ENCODE measurements around the gene PDE7B. TPM values are rescaled to one million over a fixed set of nuclear protein-coding genes. Genes with fewer than 3 reads are reported as not detected.

PDE7B gene
- total and polyA plus RNA-seq, 2 of the 8 experiments (the other 6 are each of a cell fraction or from before 2014, with no cell fraction given): not detected

DNA sequence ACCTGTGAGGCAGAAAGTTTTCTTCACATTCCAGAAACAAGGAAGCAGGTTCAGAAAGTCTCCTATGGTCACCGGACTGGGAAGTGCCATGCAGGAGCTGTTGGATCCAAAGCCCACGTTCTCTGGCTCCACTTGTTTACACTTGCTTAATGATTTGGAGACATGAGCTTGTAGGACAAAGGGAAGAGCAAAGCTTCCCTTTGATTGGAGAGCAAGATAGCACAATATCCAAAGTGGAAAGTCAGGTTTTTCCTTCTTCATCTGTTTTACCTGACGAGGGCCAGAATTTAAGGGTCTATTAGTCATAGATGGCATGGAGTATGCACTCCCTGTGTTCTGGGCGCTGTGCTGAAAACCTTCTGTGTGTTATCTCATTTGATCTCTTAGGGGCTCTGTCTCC lies 81.2 kb downstream of the PDE7B start:
- no peak overlapping the region for H3K56ac ChIP-seq (replicated peaks; ENCODE audit: insufficient read length, low read depth, low read length)
- H2BK12ac ChIP-seq (ENCODE audit: low read depth, low read length): no peak overlapping the region
- no peak overlapping the region for H2BK120ac ChIP-seq (replicated peaks; ENCODE audit: low read depth, low read length)
- H3K23ac ChIP-seq (ENCODE audit: insufficient read length): no peak overlapping the region
- no peak overlapping the region for H4K8ac ChIP-seq (ENCODE audit: extremely low read depth, insufficient read depth, low read length)
- no peak overlapping the region for H3K27ac ChIP-seq (ENCODE audit: low read depth, low read length)
- H3K14ac ChIP-seq (ENCODE audit: insufficient read length): no peak overlapping the region
- 88% methylated on average over 4 of the region's 4 CpGs; no CpG with 5 or more reads in 1 of the 2 experiments for WGBS, 2 experiments (ENCODE audit: extremely low coverage in 1 of 2, insufficient coverage in 1 of 2, insufficient read length in 1 of 2, insufficient replicate concordance in 2 of 2, low coverage in 1 of 2, low lambda C conversion rate in 2 of 2, missing lambda C conversion rate in 1 of 2)
- no peak overlapping the region for H4K5ac ChIP-seq (ENCODE audit: insufficient read length, low read depth, low read length)
- peaks cover 0 to 5% of the 10 kb centered on the region in 2 experiments; a peak in 1 of 4 replicates for H3K9me3 ChIP-seq (ENCODE audit: insufficient read depth in 2 of 2, low read depth in 1 of 2, low read length in 1 of 2)
- H3K4me3 ChIP-seq (ENCODE audit: extremely low read depth in 1 of 4, insufficient read depth in 2 of 4, low read depth in 3 of 4, low read length in 4 of 4): no peak overlapping the region
- no peaks in the 10 kb centered on the region for H3K23me2 ChIP-seq (ENCODE audit: low read depth, low read length)
- H3K36me3 ChIP-seq (ENCODE audit: control insufficient read depth in 2 of 4, insufficient read depth in 4 of 4, low read length in 3 of 4): no peaks in the 10 kb centered on the region
- no peaks in the 10 kb centered on the region for H3K27me3 ChIP-seq (replicated peaks in 1 of 4; ENCODE audit: control insufficient read depth in 3 of 4, extremely low read depth in 1 of 4, insufficient read depth in 3 of 4, low read length in 3 of 4)
- no peak for FAIRE-seq
- H4K20me1 ChIP-seq (replicated peaks in 1 of 2; ENCODE audit: control insufficient read depth in 1 of 2, insufficient read depth in 2 of 2, low read length in 2 of 2): no peaks in the 10 kb centered on the region
- no peak overlapping the region for H2BK5ac ChIP-seq (ENCODE audit: low read depth, low read length)
- H2AK5ac ChIP-seq (ENCODE audit: low read depth, low read length): no peak overlapping the region
- ChIA-PET POLR2A (ENCODE audit: partially characterized antibody) (no interaction called here), CTCF (ENCODE audit: partially characterized antibody) (interaction anchor here (0.9 to 1.3 kb wide), 2 partner anchors 9 to 294 kb away, joined by 3 to 4 read pairs; no protein-coding TSS in a partner anchor)
- H3K79me1 ChIP-seq (ENCODE audit: low read depth, low read length): no peaks in the 10 kb centered on the region
- H3K4me1 ChIP-seq (replicated peaks in 1 of 4; ENCODE audit: control insufficient read depth in 3 of 4, insufficient read depth in 4 of 4, low read length in 3 of 4): peaks cover 0 to 4% (median 0%) of the 10 kb centered on the region in 4 experiments; a peak in 1 of 7 replicates
- no peak overlapping the region for H3K4me2 ChIP-seq (ENCODE audit: insufficient read depth in 1 of 2, low read depth in 2 of 2, low read length in 2 of 2)
- no peak overlapping the region for H2AFZ ChIP-seq (ENCODE audit: low read length)
- H3K79me2 ChIP-seq (ENCODE audit: control insufficient read depth in 1 of 2, insufficient read depth in 2 of 2, low read length in 2 of 2): no peaks in the 10 kb centered on the region
- DNase-seq (ENCODE audit: low read depth in 1 of 2, low spot score in 2 of 2): no peak
- H3K4ac ChIP-seq (replicated peaks; ENCODE audit: insufficient read length, low read depth, low read length): no peak overlapping the region
- H4K91ac ChIP-seq (replicated peaks; ENCODE audit: insufficient read length, low read length): no peak overlapping the region
- H3K18ac ChIP-seq (ENCODE audit: extremely low read depth, low read length): no peak overlapping the region
- H2BK20ac ChIP-seq (ENCODE audit: low read length): no peak overlapping the region
- no peak overlapping the region for H3K9ac ChIP-seq (replicated peaks in 1 of 4; ENCODE audit: extremely low read depth in 1 of 4, low read depth in 3 of 4, low read length in 3 of 4)
- no peak overlapping the region for H2BK15ac ChIP-seq (ENCODE audit: low read length)
- TF ChIP-seq CTBP2 (IDR thresholded peaks at IDR 0.05; ENCODE audit: borderline replicate concordance, insufficient read depth, insufficient read length, low read length): no peak
- no peak for TF ChIP-seq KDM1A (IDR thresholded peaks at IDR 0.05; ENCODE audit: borderline replicate concordance, low read length)
- TF ChIP-seq, protein P1, sequence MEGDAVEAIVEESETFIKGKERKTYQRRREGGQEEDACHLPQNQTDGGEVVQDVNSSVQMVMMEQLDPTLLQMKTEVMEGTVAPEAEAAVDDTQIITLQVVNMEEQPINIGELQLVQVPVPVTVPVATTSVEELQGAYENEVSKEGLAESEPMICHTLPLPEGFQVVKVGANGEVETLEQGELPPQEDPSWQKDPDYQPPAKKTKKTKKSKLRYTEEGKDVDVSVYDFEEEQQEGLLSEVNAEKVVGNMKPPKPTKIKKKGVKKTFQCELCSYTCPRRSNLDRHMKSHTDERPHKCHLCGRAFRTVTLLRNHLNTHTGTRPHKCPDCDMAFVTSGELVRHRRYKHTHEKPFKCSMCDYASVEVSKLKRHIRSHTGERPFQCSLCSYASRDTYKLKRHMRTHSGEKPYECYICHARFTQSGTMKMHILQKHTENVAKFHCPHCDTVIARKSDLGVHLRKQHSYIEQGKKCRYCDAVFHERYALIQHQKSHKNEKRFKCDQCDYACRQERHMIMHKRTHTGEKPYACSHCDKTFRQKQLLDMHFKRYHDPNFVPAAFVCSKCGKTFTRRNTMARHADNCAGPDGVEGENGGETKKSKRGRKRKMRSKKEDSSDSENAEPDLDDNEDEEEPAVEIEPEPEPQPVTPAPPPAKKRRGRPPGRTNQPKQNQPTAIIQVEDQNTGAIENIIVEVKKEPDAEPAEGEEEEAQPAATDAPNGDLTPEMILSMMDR (IDR thresholded peaks at IDR 0.05; ENCODE audit: control extremely low read depth in 1 of 3, insufficient read depth in 1 of 3, low read depth in 1 of 3, low read length in 3 of 3): no peak
- TF ChIP-seq, protein P2, sequence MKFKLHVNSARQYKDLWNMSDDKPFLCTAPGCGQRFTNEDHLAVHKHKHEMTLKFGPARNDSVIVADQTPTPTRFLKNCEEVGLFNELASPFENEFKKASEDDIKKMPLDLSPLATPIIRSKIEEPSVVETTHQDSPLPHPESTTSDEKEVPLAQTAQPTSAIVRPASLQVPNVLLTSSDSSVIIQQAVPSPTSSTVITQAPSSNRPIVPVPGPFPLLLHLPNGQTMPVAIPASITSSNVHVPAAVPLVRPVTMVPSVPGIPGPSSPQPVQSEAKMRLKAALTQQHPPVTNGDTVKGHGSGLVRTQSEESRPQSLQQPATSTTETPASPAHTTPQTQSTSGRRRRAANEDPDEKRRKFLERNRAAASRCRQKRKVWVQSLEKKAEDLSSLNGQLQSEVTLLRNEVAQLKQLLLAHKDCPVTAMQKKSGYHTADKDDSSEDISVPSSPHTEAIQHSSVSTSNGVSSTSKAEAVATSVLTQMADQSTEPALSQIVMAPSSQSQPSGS (IDR thresholded peaks at IDR 0.05; ENCODE audit: low read length): no peak
- TF ChIP-seq EZH2 (IDR thresholded peaks at IDR 0.05; ENCODE audit: low read depth, low read length, severe bottlenecking): no peak
- TF ChIP-seq HDAC6 (IDR thresholded peaks at IDR 0.05; ENCODE audit: low read depth, low read length): no peak
- TF ChIP-seq GABPA (IDR thresholded peaks at IDR 0.05; ENCODE audit: borderline replicate concordance, insufficient read depth, low read length): no peak
- no peak for TF ChIP-seq TCF12 (IDR thresholded peaks at IDR 0.05; ENCODE audit: low read depth, low read length)
- TF ChIP-seq GTF2F1 (IDR thresholded peaks at IDR 0.05; ENCODE audit: borderline replicate concordance, low read depth, low read length): no peak

All from H1 (cell line).